ENCODE data around the gene AKAP6.

AKAP6 gene

DNA sequence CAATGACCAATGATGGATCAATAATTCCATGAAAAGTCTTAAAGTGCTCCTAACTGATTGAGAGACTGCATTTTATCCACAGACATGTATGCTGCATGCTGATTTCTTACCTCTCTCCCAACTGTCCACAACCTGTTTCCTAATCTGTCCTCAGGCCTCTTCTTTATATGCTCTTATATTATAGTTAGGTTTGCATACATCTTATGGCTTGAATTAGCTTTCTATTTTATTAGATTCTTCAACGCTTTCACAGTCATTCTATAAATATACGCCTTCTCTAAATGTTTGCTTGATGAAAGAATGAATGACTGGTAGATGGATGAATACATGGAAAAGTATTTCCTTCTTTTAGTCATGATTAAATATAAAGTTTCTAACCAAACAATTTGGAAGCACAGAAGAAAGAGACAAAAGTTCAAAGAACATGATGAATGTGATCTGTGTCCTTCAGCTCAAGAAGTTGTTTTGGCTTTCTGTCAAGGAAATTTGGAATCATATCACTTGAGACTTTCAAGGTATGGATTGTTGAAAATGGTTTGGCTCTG lies 517.8 kb downstream of the AKAP6 start:
- DNase-seq, result no peak

DNA sequence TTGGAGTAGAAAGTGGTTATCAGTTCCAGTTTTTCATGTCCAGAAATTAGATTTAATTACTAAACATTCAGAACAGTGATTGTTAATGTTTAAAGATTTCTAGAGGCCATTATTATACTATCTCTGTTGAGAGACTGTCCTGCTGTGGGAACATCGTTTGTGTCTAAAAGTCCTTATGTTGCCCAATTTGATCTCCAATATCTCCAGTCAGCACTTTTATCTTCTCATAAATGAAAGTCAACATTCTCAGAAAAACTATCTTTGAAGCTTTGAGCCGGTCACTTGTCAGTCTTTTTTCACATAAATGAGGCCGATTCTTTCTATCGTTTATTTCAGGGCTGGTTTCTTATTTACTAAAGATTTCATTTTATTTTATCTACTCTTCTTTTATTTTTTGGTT lies 518.8 kb downstream of the AKAP6 start:
- DNase-seq, result no peak

DNA sequence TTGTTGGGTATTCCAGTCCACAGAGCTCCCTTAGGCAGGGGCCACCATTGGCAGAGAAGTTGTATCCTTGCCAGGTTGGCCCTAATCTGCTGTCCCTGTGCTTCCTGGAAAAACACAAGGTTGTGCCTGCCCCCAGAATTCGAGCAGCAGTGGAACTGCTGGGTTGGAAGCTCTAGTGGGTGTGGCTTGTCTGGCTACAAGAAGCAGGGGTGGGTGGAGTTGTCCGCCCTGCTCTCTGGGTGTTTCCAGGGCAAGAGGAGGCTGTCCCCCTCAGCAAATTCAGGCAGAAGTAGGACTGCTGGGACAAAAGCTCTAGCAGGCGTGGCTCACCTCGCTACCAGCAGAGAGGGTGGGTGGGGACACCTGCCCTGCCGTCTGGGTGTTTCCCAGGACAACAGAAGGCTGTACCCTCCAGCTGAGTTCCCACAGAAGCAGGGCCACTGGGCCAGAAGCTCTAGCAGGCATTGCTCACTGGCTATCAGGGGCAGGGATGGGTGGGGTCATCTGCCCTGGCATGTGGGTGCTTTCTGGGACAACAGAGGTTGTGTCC lies 536.8 kb downstream of the AKAP6 start:
- DNase-seq, result no peak

DNA sequence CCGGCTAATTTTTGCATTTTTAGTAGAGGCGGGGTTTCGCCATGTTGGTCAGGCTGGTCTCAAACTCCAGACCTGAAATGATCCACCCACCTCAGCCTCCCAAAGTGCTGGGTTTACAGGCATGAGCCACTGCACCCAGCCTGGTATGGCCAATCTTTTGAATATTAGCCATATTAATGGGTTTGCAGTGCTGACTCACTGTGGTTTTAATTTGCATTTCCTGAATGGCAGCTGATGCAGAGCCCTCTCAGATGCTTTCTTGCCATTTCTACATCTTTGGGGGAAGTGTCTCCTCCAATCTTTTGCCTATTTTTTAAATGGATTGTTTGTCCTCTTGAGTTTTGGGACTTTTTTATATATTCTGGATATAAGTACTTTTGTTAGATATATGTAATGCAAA lies 554.1 kb downstream of the AKAP6 start:
- DNase-seq, result no peak
